NCI-H2227 (cell line): ENCODE results near the gene TECPR2.

Experiments
- DNase-seq: peaks from one replicate; lab custom pipeline; 2025; ENCODE audit not compliant: unreplicated experiment; lab: John Stamatoyannopoulos, UW

TECPR2 gene

DNA sequence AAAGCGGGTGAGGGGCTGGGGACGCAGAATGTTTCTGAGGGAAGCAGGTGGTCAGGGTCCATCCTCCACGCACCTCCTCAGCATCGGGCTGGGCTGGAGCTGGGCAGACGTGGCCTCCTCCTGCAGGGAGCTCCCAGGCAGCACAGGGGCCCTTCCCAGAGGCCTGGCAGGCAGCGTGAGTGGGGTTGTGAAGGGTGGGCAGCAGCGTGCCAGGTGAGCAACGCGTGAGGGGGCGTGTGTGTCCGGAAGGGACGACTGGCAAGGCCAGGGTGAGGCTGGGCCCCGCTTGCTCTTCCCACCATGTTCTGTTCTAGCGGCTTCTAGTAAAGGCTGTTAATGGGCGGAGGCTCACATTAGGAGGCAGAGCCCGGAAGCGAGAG is 129.8 kb downstream of the TECPR2 start:
- no peak for DNase-seq

DNA sequence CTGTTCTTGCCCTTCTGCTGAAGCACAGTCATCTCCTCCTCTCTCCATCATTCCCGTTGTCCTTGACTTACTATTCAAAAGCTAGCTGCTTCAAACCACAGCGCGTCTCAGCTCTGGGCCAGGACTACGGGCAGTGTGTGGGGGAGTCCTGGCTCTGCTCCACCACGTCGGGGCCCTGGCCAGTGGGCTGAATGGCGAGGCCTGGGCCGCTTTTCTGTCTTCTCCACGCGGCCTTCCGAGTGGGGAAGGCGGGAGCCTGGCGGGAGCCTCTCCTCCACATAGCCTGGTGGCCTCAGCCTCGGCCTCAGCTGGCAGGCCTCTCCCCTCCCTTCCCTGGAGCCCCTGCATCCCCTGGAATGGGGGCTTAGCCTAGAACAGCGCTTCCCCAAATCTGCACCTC is 130.4 kb downstream of the TECPR2 start:
- DNase-seq: no peak

DNA sequence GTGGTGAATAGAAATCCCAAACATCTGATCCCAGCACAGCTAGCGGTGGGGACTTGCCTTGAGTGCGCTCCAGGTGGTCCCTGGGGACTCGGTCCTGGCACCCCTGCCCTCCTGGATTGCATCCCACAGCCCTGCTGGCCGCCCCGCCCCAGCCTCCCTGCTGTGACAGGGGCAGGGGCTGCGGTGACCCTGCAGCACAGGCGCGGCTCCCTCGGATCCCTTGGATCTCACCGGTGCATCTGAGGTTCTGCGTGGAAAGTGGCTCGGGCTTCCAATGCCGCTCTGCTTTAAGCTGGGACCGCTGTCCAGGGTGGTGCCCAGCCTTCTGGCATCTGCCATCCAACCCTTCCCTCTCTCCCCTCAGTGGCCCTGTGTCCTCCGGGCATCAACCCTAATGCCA is 130.8 kb downstream of the TECPR2 start:
- no peak for DNase-seq

DNA sequence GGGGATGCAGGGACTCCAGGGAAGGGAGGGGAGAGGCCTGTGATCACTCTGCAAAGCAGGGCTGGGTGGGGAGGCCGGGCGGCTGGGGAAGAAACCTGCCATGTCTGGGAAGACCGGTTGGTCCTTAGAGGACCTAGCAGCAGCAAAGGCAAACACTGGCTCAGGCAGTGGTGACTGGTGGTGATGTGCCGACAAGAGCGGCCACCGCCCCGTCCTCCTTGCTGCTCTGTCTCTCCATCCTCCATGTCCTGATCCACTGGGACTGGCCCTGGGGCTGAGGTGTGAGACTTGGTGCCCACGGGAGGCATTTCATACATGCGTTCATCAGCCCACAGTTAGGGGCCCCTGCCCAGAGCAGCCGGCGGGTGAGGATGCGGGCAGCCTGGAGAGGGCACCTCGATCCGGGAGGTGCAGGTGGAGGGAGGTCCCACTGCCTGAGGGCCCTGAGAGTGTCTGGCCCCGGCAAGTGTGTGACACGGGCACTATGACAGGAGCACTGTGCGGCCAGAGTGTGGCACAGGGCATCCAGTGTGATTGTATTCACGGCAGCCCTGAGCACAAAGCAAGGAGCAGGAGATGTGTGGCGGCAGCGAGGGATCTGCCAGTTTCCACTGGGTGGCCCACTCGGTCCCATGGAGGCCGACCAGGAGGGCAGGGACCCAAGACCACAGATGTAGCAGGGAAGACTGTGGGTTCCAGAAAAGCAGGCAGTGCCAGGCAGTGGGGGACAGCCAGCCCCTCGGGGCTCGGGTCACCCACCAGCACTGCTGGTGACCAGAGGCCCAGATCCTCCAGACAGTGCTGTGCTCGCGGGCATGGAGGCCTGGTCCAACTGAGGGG is 133.0 kb downstream of the TECPR2 start:
- no peak for DNase-seq

DNA sequence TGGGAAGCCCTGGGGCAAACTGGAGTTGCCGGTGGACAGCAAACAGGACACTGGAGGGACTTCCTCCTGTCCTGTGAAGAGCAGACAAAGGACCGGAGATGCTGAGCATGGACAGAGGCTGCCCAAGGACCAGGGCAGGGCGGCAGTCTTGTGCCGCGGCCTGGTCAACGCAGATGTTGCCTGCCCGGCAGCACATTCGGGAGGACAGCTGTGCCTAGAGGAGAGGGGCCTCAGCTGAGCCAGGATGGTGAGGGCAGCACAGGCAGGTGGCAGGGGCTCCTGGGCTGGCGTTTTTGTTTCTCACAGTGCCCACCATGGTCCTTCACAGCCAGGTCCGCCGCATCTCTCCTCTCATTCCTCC is 133.6 kb downstream of the TECPR2 start:
- no peak for DNase-seq

DNA sequence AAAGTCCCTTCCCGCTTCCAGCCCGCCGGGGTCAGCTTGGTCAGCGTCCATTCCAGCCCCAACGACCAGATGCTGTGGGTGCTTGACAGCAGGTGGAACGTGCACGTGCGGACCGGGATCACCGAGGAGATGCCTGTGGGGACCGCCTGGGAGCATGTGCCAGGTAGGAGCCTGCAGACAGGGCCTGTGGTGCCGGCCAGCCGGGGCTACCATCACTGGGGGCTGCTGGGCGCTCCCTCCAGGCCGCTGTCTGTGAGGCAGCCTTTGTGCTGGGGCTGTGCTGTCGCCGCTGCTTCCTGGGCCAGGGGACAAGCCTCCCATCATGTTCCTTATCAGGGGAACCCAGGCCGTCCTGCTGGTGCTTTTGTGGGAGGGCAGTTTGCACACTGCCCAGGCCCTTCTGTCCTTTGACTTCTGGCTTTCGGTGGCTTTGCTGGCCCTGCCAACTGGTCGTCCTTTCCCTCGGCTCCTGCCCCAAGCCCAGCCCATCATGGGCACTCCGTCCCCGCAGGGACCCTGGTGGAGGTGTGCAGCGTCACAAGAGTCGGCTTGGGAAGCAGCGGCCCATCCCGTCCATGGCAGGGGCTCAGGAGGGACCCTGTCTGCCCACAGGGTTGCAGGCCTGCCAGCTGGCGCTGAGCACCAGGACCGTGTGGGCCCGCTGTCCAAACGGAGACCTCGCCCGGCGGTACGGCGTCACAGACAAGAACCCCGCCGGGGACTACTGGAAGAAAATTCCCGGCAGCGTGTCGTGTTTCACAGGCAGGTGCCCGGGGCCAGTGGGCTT is 134.4 kb downstream of the TECPR2 start:
- no peak for DNase-seq

DNA sequence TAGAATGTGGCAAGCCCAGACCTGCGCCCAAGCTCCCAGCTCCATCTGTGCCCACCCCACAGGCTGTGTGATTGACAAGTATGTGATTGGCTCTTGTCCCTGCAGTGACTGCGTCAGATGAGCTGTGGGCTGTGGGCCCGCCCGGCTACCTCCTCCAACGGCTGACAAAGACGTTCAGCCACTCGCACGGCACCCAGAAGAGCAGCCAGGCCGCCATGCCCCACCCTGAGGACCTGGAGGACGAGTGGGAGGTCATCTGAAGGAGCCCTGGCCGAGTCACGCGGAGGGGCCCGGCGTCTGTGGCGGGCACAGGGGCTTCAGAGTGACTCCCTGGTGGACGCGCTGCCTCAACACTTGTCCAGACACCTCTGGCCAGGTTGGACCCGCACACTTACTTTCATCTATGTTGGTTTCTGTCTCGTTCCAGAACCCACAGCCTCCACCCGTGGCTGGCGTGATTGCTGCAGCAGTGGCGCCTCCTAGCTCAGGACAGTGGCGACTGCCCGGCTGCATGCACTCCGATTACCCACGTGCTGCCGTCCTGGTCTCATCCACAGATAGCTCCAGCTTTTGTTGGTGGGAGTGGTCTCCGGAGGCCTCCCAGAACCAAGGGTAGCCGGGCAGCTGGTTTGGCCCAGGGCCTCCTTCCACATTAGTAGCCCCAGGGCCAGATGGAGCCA is 135.4 kb downstream of the TECPR2 start:
- no peak for DNase-seq

DNA sequence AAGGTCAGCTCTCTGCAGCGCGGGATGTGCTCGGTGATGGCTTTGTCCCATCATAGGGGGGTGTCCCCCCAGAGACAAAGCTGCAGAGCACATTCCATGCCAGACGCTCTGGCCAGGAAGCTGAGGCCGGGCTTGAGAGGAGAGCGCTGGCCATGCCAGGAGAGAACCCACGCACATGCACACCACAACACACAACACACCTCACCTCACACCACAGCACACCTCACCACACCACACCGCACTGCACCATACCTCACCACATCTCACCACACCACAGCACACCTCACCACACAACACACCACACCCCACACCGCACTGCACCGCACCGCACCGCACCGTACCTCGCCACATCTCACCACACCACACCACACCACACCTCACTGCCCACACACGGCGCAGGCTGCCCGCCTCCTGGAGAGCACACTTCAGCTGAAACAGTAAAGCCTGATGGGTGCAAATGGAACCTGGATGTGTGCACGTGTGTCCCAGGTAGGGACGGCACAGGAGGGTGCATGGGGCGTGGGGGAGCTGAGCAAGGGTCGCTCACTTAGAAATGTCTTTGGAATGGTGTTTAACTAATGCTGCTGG is 136.0 kb downstream of the TECPR2 start:
- no peak for DNase-seq

DNA sequence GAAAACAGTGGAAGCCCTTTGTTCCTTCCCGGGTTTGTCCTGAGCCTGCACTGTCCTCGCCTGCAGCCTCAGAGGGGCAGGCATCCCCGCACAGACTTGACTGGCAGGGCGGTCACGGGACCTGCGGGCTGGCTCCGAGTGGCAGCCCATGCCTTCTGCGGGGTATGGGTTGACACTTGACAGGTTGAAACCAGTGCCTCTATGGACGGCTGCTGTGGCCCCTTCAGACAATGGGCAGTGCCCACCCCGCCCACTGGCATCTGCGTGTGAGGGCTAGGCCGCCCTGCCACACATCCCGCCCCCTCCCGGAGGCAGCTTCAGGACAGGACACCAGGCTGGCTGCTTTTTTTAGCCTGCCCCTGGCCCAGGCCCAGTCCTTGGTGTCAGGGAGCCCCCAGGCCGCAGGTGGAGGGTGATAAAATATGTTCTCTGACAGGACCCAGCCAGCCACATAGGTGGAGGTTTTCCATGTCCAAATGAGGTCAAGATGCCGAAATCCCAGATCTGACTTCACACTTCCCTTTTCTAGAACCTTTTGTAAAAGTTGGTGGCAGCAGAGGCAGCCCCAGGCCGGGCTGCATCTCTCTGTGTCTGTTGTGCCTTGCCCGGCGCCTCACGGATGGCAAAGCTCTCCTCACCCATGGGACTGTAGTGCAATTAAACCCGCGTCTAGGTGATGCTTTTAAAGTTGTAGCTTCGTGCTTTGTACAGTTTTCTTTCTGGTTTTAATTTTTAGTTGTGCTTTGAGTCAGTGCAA is 136.8 kb downstream of the TECPR2 start:
- DNase-seq: no peak

DNA sequence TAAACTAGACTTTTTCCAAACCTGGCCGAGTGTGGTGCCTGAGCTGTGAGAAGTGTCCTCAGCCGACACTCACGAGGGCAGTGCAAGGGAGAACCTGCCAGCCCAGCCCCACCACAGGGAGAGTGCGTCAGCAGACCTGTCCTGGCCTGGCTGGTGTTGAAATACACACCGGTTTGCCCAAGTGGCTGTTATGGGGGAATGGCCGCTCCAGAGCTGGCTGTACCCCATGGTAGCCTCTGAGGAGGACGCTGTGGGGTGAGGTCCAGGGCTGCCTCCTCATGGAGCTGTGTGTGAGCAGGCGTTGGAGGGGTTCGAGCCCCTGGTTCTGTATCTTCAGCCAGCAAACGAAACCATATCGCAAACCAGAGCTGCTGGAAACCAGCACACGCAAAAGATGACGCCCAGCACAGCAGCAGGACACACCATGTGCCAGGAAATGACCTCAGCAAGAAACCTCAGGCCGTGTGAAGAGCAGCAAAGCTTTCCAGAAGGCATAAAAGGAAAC is 137.5 kb downstream of the TECPR2 start:
- no peak for DNase-seq

DNA sequence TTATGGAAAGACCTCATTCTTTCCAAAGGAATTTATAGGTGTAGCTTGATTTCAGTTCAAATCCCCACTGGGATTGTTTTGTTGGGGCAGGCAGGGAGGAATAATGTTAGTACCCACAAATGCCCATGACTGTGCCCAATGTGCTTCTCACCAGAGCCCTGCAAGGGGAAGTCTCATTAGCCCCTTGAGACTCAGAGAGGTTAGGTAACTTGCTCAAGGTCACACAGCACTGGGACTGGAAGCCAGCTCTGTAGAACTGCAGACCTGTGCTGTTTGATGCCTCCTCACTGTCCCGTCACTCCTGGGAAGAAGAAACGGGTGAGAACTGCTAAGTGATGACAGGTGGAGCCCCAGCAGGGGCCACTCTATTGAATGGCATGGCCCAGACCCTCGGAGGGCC is 138.0 kb downstream of the TECPR2 start:
- no peak for DNase-seq

DNA sequence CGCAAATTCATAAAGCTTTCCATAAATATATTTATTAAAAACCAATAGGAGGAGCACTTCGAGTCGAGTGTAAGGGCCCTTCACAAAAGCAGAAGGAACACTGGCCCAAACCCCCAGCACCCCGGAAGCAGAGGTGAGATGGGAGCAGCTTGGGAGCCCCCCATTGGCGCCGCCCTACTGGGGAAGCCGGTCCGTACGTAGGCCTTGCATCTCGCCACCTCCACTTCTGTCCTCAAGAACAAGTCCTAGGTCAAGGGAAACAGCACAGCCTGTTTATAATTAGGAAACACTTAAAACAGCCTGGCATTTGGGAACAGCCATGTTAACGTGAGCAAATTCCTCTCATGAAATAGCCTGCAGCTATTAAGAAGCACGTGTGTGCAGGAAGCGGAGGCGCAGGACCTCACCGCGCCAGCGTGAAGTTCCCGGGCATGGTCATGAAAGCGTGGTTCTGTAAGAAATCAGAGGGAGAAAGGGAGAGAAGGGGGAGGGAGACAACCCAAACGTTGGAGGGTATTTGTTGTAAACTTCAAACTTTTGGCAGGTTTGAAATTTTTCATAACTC is 139.1 kb downstream of the TECPR2 start:
- DNase-seq: no peak

DNA sequence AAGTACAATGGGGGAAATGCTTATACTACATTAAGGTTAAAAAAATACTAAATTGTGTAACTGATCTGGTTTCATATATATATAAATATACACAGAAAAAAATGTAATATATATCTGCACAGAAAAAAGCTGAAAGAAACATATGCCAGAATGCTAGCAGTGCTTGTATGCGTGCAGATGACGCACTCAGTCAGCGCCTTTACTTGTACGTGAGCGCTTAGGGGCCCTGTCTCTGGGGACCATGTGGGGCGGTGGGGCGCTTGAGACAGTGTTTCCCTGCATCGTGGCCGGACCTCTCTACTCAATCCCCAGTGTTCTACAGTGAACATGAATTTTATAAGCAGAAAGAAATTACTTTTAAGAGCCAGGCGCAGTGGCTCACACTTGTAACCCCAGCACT is 139.8 kb downstream of the TECPR2 start:
- DNase-seq: no peak

DNA sequence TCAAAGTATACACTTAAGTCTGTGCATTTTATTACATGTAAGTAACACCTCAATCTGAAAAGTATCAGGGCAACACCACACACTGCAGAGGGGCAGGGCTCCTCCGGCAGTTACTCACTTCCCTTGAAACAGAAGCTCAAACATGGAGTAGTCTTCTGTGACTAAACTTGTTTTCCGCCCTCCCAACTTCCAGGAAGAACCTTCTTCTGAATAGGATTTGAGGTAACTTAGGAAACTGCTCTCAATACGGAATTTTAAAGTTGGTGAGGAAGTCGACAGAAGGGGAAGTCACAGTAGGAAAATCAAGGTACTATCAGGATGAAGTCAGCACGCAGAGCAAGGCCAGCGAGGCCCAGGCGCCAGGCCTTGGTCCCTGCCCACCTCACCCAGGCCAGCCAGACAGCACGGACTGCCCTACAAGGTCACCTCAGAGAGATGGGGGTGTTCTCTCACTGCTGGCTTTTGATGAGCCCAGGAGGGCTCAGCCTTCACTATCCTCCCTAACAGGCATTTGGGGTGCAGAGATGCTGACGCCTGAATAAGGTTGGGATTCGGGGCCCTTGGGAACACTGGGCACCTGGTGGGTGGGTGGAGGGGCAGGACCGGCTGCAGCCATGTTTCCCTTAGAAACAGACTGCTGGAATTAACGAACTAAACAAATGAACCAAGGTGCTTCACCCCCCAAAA is 141.0 kb downstream of the TECPR2 start:
- no peak for DNase-seq

DNA sequence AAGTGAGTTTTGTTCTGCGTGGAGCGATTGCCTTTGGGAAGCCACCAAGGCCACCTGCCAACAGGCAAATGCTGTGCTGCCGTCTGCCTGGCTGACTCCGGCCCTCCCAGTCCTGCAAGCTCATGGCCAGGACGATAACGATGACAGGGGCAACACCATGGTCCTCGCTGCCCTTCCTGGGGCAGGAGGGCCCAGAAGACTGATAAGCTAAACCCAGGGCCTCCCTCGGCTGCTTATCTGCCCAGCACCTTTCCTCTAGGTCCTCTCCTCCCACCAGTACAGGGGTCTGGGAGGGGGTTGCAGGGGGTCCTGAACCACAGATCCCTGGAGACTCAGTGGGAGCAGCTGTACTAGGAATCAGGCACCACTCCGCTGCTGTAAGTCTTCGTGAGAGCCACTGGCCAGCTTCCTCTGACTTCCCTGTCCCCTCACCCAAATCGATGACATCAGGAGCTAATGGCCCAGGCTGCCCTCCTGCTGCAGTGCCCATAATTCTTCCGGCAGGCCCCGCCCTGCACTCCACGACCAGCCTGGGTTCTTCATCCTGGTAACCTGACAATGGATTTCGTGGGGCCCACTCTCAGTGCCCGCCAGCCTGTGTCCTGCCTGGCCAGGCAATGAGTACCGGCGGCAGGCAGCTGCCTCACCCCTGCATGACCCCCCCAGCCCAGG is 141.7 kb downstream of the TECPR2 start:
- DNase-seq: no peak

DNA sequence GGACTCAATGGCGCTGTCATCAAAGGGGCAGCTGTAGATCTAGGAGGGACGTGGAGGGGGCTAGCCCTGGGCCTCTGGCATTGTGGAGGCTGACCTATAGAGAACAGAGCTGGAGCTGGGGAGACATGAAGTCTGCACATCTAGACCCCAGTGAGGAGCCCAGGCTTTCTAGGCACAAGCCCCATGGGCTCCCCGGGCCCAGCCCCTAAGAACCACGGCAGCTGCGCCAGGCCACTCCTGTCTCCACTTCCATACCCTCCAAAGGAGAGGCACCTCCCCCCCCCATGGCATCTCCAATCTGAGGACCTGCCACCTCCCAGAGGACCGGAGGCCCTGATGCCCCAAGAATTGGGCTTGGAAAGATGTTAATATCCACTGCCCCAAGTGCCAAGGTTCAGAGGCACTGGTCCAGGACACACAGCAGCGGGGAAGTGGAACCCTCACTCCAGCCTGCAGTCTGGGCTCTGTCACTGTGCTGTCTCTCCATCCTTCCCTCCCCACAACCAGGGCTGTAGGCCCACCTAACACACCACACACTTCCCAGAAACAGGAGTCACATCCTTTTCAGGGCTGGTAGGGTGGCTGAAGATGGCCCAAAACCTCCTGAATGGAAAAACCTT is 142.4 kb downstream of the TECPR2 start:
- DNase-seq: no peak

DNA sequence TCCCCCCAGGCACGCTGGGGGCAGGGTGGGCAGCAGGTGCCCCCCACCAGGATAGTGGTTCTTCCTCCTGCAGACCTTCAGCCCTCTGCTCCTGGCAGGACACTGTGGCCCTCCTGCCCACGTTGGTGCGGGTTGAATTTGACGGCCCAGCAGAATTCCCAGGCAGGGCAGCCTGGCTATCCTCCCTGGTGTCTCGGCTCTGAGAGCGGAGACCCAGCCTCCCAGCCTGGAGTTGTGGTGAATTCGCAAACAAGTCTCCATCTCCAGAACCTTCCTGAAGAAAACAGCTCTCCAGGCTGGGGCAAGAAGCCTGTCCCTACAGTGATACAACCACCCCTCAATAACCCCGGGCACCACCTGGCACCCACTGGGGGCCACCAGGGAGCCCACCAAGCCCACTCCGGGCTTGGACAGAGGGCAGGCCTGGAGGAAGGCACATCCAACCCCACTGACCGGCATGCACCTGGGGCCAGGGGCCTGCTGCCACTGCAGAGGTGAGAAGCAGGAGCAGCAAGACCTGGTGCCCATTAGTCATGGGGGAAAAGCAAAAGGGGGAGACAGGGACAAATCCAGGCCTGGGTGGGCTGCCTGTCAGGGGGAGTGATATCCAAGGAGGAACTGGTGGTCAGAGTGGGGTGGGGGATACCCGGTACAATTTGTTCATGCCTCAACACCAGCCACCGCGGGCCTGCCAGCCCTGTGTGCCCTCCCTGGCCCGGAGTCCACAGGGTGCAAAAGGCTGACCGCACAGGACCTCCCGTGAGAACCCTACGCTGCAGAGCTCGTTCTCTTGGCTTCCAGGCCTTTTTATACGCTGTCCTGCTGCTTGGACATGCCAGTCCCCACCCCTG is 143.3 kb downstream of the TECPR2 start:
- no peak for DNase-seq

DNA sequence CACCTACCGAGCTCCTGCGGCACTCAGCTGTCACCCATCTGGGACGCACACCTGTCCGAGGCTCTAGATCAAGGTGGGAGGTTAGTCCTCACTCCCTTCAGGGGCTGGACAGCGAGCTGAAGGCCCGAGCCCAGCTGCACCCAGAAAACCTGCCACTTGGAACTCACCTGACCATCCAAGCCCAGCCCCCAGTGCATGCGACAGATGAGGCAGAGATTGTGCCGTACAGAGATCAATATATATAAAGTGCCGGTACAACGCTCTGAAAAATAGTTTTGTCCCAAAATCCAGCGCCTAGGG is 143.8 kb downstream of the TECPR2 start:
- no peak for DNase-seq
